Stimulated activated naive B cell treated with anti-CD40 and anti-IgM and Interleukin-4, amounts not matched to agents 10 μg/mL and 1 μg/mL and 100 μg/mL, for 72 hours (primary cell): Measurements from ENCODE around the gene FIGNL2.
"Not testable (repeated sequence)": the region's sequence is repeated elsewhere in the genome, so short reads cannot be mapped to it uniquely, and the experiment has no call there.

Source experiments
- ATAC-seq, 2 donors: fragments of 150-1000 bp; cut with Tn5 transposase; replicated peaks; 2 replicates each; pipeline ENCODE4 v1.10.0; 2021; ENCODE audit warnings: moderate library complexity in 1 of 2
- DNase-seq: peaks from one replicate; pipeline ENCODE4 v3.0.0; 2021
- H3K27ac Mint-ChIP-seq: one replicate; pipeline ENCODE4 v1.8.0; 2022; ENCODE audit warnings: mild to moderate bottlenecking, mixed read lengths
- H3K27me3 Mint-ChIP-seq, 2 donors: one replicate each; pipeline ENCODE4 v1.8.0; 2022; ENCODE audit warnings: mixed read lengths in 2 of 2
- H3K36me3 Mint-ChIP-seq, 2 donors: one replicate each; pipeline ENCODE4 v1.8.0; 2022; ENCODE audit warnings: mixed read lengths in 2 of 2, mild to moderate bottlenecking in 1 of 2
- H3K4me1 Mint-ChIP-seq, 2 donors: one replicate each; pipeline ENCODE4 v1.8.0; 2022; ENCODE audit warnings: mixed read lengths in 2 of 2, mild to moderate bottlenecking in 1 of 2
- H3K4me3 Mint-ChIP-seq, 2 donors: one replicate each; pipeline ENCODE4 v1.8.0; 2022; ENCODE audit warnings: mild to moderate bottlenecking in 2 of 2, mixed read lengths in 2 of 2, moderate library complexity in 1 of 2
- H3K9me3 Mint-ChIP-seq, 2 donors: one replicate each; pipeline ENCODE4 v1.8.0; 2022; ENCODE audit warnings: mixed read lengths in 2 of 2, mild to moderate bottlenecking in 1 of 2

FIGNL2 gene

DNA sequence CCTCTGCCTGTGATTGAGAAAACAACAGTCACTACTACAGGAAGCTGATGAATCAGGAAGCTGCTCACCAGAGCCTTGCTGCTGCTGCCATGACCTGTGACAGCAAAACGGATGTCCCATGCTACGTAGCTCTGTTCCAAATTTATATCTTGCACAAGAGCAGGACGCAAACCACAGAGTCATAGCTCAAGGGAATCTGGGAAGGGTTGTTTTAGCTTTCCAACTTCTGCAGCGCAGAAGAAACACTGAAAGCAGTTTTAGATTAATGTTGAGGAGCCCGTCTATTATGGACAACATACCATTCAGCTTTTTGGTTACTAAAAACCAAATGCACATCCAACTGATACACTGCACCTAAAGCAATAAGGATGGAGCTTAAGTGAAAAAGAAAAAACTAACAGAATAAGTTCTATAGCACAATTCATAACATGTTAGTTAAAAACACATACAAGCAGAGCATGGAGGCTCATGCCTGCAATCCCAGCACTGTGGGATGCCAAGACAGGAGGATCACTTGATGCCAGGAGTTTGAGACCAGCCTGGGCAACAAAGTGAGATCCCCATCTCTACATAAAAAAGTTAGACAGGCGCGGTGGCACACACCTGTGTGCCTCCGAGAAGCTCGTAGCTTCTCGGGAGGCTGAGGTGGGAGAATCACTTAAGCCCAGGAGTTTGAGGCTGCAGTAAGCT is 37.6 kb upstream of the FIGNL2 start:
- ATAC-seq, result peak; percentile 96 to 97
- Mint-ChIP-seq H3K27me3 (peaks cover 5 to 11% of the 10 kb centered on the region in 2 donors), H3K4me3 (peak overlapping the region; percentile 44 to 52), H3K4me1 (peaks cover 4 to 19% of the 10 kb centered on the region in 2 donors), H3K36me3 (no peaks in the 10 kb centered on the region), H3K9me3 (peaks cover 0 to 4% of the 10 kb centered on the region in 2 donors), H3K27ac (peak overlapping the region; percentile 91)
- peak; percentile 35 for DNase-seq

DNA sequence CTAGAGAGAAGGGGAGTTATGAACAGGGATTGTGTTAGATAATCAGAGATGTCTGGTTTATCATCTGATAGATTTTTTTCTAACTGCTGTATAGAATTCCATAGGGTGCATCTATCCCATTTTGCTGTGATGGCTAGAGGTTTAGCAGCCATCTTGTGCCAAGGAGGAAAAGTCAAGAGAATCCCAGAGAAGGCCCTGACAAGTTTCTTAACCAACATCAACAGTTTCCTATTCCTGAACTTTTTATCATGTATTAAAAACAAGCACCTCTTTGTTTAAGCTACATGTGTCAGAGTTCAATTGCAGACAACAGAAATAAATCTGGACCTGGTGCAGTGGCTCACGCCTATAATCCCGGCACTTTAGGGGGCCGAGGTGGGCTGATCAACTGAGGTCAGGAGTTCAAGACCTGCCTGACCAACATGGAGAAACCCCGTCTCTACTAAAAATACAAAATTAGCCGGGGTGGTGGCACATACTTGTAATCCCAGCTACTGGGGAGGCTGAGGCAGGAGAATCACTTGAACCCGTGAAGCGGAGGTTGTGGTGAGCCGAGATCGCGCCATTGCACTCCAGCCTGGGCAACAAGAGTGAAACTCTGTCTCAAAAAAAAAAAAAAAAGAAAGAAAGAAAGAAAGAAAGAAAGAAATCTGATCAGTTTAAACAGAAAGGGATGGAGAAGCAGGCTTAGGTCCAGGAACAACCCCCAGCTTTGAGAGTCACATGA is 36.9 kb upstream of the FIGNL2 start:
- H3K9me3 Mint-ChIP-seq, H3K27me3 Mint-ChIP-seq, H3K36me3 Mint-ChIP-seq, ATAC-seq, DNase-seq: not testable (repeated sequence)
- H3K27ac Mint-ChIP-seq, result peak overlapping the region; percentile 91
- peak overlapping the region in 1 of 2 donors; percentile 52 for H3K4me3 Mint-ChIP-seq
- H3K4me1 Mint-ChIP-seq, result peaks cover 4 to 19% of the 10 kb centered on the region in 2 donors

DNA sequence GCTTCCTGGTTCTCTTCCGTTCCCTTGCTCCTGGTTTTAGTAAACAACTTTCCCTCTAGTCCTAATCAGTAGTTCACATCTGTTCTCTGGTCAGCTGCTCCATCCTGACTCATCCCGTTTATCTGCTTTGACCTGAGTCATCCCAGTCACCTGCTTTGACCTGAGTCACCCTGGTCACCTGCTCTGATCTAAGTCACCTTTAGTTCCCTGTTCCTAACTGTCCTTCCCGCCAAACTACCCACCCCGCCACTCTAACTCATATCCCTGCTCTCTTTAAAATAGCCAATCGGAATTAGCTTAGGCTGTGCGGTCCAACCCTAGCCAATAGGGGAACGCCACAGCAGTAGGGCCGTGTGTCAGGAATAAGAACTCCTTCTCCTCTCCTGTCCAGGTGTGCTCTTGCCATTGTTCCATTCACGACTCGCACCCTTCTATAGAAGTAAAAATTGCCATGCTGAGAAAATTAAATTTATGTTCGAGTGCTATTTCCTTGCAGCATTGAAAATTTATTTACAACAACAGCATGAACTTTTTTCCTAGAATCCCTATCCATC is 36.2 kb upstream of the FIGNL2 start:
- H3K4me3 Mint-ChIP-seq, result no peak overlapping the region
- peaks cover 4 to 19% of the 10 kb centered on the region in 2 donors for H3K4me1 Mint-ChIP-seq
- no peak overlapping the region for H3K27ac Mint-ChIP-seq
- ATAC-seq, result no peak
- peaks cover 0 to 4% of the 10 kb centered on the region in 2 donors for H3K9me3 Mint-ChIP-seq
- H3K27me3 Mint-ChIP-seq, result peaks cover 5 to 6% of the 10 kb centered on the region in 2 donors
- no peak for DNase-seq
- no peaks in the 10 kb centered on the region for H3K36me3 Mint-ChIP-seq

DNA sequence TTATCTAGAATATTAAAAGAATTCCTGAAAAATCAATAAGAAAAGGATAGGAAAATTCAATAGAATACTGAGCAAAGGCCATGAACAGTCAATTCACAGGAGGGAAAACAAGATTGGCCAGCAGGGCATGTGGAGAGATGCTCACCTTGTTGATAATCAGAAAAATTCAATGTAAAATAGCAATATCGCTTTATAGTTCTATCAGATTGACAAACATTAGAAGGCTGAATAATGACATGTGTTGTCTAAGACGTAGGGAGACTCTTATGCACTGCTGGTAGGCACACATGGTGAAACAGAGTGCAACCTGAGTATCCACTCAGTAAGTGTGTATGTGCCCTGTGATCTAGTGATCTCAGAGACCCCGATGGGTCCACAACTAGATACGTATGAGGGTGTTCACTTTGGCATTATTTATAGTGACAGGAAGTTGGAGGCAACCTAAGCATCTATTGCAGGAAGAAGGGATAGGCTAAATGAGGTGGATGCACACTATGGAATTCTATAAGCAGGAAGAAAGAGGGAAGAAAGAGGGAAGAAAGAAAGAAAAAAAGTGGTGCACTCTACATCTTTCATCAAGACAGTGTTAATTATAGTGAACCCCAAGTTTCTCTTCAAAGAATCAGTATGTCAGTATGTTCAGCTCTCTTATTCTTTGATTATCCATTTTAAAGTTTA is 35.6 kb upstream of the FIGNL2 start:
- ATAC-seq, result no peak
- H3K9me3 Mint-ChIP-seq, result peaks cover 0 to 4% of the 10 kb centered on the region in 2 donors
- H3K36me3 Mint-ChIP-seq, result no peaks in the 10 kb centered on the region
- H3K27ac Mint-ChIP-seq, result no peak overlapping the region
- H3K4me3 Mint-ChIP-seq, result no peak overlapping the region
- DNase-seq, result no peak
- peaks cover 4 to 19% of the 10 kb centered on the region in 2 donors for H3K4me1 Mint-ChIP-seq
- peaks cover 5 to 10% of the 10 kb centered on the region in 2 donors for H3K27me3 Mint-ChIP-seq

DNA sequence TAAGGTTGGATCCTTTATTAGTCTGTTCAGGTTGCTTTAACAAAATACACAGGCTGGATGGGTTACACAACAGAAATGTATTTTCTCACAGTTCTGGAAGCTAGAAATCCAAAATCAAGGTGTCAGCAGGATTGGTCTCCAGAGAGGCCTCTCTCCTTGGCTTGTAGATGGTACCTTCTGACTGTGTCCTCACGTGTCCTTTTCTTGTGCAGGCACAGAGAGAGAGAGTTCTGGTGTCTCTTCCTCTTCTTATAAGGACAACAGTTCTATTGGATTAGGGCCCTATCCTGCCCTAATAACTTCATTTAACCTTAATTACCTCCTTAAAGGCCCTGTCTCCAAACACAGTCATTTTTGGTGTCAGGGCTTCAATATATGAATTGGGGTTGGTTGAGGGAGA is 34.8 kb upstream of the FIGNL2 start:
- Mint-ChIP-seq H3K9me3 (peaks cover 0 to 4% of the 10 kb centered on the region in 2 donors), H3K4me1 (peaks cover 4 to 17% of the 10 kb centered on the region in 2 donors), H3K36me3 (no peaks in the 10 kb centered on the region), H3K4me3 (no peak overlapping the region), H3K27ac (no peak overlapping the region), H3K27me3 (peaks cover 3 to 10% of the 10 kb centered on the region in 2 donors)
- DNase-seq, result no peak
- ATAC-seq, result no peak

DNA sequence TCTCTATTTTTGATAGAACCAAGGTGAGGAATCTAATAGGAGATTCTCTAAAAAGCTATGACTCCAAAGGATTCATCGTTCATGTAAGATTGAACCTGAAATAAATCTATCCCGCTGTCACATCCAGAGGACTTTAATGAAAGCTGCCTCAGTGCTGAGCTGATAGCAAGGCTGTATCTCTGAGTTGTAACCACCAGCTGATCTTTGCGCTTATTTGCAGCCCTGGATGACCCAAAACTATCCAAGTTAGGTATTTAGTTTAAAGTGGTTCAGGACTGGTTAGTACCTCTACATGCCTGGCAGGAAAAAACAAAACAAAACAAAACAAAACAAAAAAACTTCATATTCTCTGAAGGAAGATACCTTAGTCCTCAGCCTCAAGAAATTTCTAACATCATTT is 30.6 kb upstream of the FIGNL2 start:
- DNase-seq (no peak), ATAC-seq (no peak)
- H3K9me3 Mint-ChIP-seq, result no peaks in the 10 kb centered on the region
- H3K4me3 Mint-ChIP-seq, result no peak overlapping the region
- H3K36me3 Mint-ChIP-seq, result no peaks in the 10 kb centered on the region
- H3K27ac Mint-ChIP-seq, result no peak overlapping the region
- peaks cover 0 to 10% of the 10 kb centered on the region in 2 donors for H3K4me1 Mint-ChIP-seq
- H3K27me3 Mint-ChIP-seq, result peaks cover 8 to 11% of the 10 kb centered on the region in 2 donors

DNA sequence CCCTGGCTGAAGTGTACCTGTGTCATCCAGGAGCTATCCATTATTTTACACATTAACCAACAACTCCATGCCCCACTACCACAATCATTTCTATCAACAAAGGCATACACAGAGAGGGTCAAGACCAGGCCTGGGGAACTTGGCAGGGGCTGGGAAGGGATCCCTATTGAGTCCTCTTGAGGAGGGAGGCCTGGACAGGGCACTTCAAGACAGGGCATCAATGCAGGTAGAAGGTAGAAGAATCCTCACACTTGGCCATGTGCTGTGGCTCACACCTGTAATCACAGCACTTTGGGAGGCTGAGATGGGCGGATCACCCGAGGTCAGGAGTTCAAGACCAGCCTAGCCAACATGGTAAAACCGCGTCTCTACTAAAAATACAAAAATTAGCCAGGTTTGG is 26.0 kb upstream of the FIGNL2 start:
- Mint-ChIP-seq H3K27me3 (peaks cover 46 to 49% of the 10 kb centered on the region in 2 donors), H3K36me3 (no peaks in the 10 kb centered on the region), H3K4me1 (peaks cover 16 to 30% of the 10 kb centered on the region in 2 donors), H3K27ac (no peak overlapping the region), H3K4me3 (no peak overlapping the region), H3K9me3 (no peaks in the 10 kb centered on the region)
- no peak for DNase-seq
- ATAC-seq, result no peak

DNA sequence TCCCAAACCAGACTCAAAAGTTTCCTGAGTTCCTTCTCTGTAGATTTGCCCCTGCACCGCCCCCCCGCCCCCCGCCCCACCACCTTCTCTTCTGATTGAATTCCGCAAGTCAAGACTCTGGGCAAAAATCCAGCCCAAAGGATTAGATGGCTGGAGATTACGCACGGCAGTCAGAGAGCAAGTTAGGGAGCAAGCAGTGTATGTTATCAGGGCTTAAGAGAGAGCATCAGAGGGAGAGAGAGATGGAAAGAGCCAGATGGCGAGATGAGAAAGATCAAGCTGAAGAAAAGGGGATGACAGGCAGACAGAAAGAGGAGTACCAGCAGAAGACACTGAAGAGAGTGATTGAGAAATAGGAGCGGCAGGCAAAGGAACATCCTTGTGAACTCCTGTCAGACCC is 25.5 kb upstream of the FIGNL2 start:
- H3K27ac Mint-ChIP-seq, result no peak overlapping the region

DNA sequence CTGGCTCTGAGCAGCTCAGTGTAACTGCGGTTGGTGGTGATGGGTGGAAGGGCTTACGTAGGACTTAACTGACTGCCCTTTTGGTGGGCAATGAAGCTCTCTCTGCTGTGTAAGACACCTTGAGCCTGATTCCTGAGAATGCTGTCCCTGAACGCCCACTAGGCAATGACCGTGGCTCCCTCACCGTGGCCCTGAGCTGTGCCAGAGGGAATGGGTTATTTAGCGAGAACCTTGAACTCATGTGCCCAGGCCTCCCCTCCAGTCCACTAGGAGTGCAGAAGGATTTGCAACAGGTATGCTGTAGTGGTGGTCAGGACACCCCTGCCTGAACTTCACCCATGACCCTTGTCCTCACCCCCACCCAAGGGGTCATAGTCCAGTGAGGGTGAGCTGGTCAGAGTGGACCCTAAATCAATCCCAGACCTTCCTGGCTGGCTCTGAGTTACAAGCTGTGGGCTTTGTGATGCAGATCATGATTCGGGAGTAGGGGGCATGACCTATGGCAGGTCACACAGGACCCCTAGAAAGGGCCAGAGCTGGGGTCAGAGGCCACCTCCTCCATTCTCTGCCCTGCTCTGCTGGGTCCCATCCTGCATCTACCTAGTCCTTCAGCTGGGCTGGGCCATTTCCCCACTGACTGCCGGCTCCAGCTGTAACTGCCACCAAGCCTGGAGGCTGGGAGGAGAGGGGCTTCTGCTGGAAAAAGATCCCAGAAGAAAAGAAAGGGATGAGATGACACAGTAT is 24.9 kb upstream of the FIGNL2 start:
- Mint-ChIP-seq H3K4me1 (peaks cover 22 to 39% of the 10 kb centered on the region in 2 donors), H3K27me3 (peaks cover 50 to 54% of the 10 kb centered on the region in 2 donors), H3K4me3 (no peak overlapping the region), H3K36me3 (no peaks in the 10 kb centered on the region), H3K27ac (no peak overlapping the region), H3K9me3 (no peaks in the 10 kb centered on the region)
- DNase-seq, result no peak
- ATAC-seq, result no peak

More for the DNA sequence above, 25.5 kb upstream of the FIGNL2 start:
- H3K36me3 Mint-ChIP-seq, result no peaks in the 10 kb centered on the region
- H3K9me3 Mint-ChIP-seq, result no peaks in the 10 kb centered on the region
- H3K27me3 Mint-ChIP-seq, result peaks cover 47 to 48% of the 10 kb centered on the region in 2 donors
- peaks cover 17 to 34% of the 10 kb centered on the region in 2 donors for H3K4me1 Mint-ChIP-seq
- no peak for ATAC-seq
- DNase-seq, result no peak
- H3K4me3 Mint-ChIP-seq, result no peak overlapping the region

DNA sequence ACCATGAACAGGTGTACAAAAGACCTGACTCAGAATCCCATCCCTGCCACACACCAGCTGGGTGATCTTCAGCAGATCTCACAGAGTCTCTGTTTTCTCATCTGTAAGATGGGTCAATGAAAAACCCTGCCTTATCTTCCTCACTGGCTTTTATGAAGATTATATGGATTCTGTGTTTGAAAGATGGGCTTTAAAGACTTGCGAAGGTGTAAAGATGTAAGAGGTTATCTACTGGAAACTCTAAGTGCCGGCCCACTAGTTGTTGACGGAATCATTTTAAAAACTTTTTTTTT is 24.1 kb upstream of the FIGNL2 start:
- H3K4me1 Mint-ChIP-seq, result peaks cover 23 to 43% of the 10 kb centered on the region in 2 donors
- no peak overlapping the region for H3K27ac Mint-ChIP-seq
- DNase-seq, result no peak
- peaks cover 57 to 61% of the 10 kb centered on the region in 2 donors for H3K27me3 Mint-ChIP-seq
- no peak for ATAC-seq
- no peaks in the 10 kb centered on the region for H3K36me3 Mint-ChIP-seq
- H3K9me3 Mint-ChIP-seq, result no peaks in the 10 kb centered on the region
- no peak overlapping the region for H3K4me3 Mint-ChIP-seq

DNA sequence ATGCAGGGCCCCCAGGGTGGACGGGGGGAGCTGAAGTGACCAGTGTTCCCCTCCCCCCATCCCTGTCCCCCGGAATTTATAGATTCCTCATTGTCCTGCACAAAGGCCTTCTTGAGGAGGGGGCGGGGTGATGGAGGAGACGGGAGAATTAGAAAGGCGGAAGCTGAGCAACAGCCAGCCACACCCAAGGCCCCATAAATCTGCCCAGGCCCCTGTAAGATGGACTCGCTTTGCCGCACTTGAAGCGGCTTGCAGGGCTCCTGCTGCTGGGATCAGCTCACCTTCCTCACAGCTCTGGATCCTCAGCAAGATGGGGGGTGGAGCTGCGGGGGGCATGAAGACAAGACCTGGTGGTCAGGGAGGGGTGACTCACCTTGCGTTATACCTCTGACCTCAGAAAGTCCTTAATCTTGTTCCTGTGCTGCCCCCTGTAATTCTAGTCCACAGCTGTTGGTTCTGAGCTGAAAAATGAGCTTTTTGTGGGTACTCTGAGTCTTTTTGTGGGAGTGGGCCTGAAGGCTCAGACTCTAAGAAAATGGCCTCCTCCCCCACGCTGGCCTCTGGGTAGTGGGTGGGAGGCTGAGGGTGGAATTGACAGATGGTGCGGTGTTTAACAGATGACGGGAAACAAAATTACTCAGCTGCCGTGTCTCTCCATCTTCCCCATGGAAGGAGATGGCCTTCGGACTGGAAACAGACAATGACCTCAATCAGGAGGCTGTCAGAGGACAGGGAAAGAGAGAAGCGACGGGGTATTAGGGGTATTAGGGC is 23.6 kb upstream of the FIGNL2 start:
- DNase-seq, result no peak
- Mint-ChIP-seq H3K4me3 (no peak overlapping the region), H3K27ac (no peak overlapping the region), H3K36me3 (no peaks in the 10 kb centered on the region), H3K4me1 (peaks cover 23 to 43% of the 10 kb centered on the region in 2 donors), H3K9me3 (no peaks in the 10 kb centered on the region), H3K27me3 (peaks cover 63 to 66% of the 10 kb centered on the region in 2 donors)
- no peak for ATAC-seq

DNA sequence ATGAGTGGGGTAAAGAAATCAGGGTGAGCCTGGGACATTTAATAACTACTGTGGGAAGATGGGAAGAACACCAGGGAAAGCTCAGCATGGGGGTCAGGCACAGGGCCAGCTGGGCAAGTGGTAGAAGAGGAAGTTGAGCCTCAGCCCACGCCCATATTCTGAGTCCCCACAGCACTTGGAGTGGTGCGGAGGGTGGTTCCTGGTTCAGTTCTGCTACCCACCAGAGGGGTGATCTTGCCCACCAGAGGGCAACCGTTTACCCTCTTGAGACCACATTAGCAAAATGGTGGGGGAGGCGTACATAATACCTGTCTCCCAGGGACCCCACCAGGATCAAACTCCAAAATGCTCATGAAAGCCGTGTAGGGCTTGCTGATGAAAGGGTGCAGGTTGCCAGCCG is 22.6 kb upstream of the FIGNL2 start:
- ATAC-seq (peak; percentile 41 to 45), DNase-seq (no peak)
- peaks cover 67 to 70% of the 10 kb centered on the region in 2 donors for H3K27me3 Mint-ChIP-seq
- H3K9me3 Mint-ChIP-seq, result no peaks in the 10 kb centered on the region
- no peak overlapping the region for H3K27ac Mint-ChIP-seq
- H3K36me3 Mint-ChIP-seq, result no peaks in the 10 kb centered on the region
- H3K4me3 Mint-ChIP-seq, result no peak overlapping the region
- peaks cover 23 to 43% of the 10 kb centered on the region in 2 donors for H3K4me1 Mint-ChIP-seq

DNA sequence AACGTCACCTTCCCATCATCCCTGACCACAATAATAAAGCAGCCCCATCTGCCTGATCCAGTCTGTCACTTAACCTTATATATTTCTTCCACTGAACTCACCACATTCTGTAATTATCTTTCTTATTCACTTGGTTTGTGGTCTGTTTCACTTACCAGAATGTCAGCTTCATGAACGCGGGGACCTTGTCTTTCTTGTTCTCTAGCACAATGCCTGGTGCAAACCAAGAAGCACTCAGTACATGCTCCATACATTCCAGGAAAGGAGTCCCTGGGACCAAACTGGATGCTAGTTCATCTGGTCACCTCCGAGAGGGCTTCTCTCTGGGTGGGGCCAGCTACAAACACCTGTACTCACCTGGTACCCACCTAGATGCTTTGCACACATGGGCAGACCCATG is 22.0 kb upstream of the FIGNL2 start:
- no peaks in the 10 kb centered on the region for H3K9me3 Mint-ChIP-seq
- H3K4me1 Mint-ChIP-seq, result peaks cover 23 to 39% of the 10 kb centered on the region in 2 donors
- H3K27me3 Mint-ChIP-seq, result peaks cover 73 to 74% of the 10 kb centered on the region in 2 donors
- ATAC-seq (peak in 1 of 2 donors; percentile 35), DNase-seq (no peak)
- H3K4me3 Mint-ChIP-seq, result peak overlapping the region; percentile 1 to 51
- H3K27ac Mint-ChIP-seq, result no peak overlapping the region
- no peaks in the 10 kb centered on the region for H3K36me3 Mint-ChIP-seq
